Erythroblast (primary cell): ENCODE results near the gene IQGAP3.

Source experiments
- GATA1 ChIP-seq: IDR thresholded peaks from 2 replicates; pipeline ENCODE4 v1.6.1; 2011; ENCODE audit warnings: low read depth, mild to moderate bottlenecking, control low read depth, low read length, moderate library complexity
- POLR2A ChIP-seq: IDR thresholded peaks from 2 replicates; pipeline ENCODE4 v1.6.1; 2011; ENCODE audit warnings: mild to moderate bottlenecking, low read length

- TF ChIP-seq POLR2A: no peak
- TF ChIP-seq GATA1: no peak
Observed at GRCh38 chr1:156578055-156578454, 5.7 kb upstream of the IQGAP3 start.
